ENCODE results near the gene ZNF816.
"Not testable (repeated sequence)": the region's sequence is repeated elsewhere in the genome, so short reads cannot be mapped to it uniquely, and the experiment has no call there.

The ZNF816 gene

GRCh38 chr19:52990759-52991418 is 28.2 kb upstream of the ZNF816 start:
- TF ChIP-seq CTCF (conservative IDR thresholded peaks at IDR 0.05; ENCODE audit: low read length): no peak
- H3K4me3 ChIP-seq (ENCODE audit: low read length): no peak overlapping the region
- no peak for DNase-seq (ENCODE audit: low read depth)

- no peak for TF ChIP-seq CTCF (conservative IDR thresholded peaks at IDR 0.05; ENCODE audit: low read length)
- DNase-seq (ENCODE audit: low read depth): no peak
- H3K4me3 ChIP-seq (ENCODE audit: low read length): no peak overlapping the region
Observed at GRCh38 chr19:52988506-52988905, 25.8 kb upstream of the ZNF816 start.

- TF ChIP-seq CTCF (conservative IDR thresholded peaks at IDR 0.05; ENCODE audit: low read length): no peak
- H3K4me3 ChIP-seq (ENCODE audit: low read length): no peak overlapping the region
- no peak for DNase-seq (ENCODE audit: low read depth)
Observed at GRCh38 chr19:52987221-52987620, 24.5 kb upstream of the ZNF816 start.

GRCh38 chr19:52983167-52983566 is 20.5 kb upstream of the ZNF816 start:
- not testable (repeated sequence) for DNase-seq (ENCODE audit: low read depth); H3K4me3 ChIP-seq (ENCODE audit: low read length)

GRCh38 chr19:52981329-52981728 is 18.6 kb upstream of the ZNF816 start:
- no peak for TF ChIP-seq CTCF (conservative IDR thresholded peaks at IDR 0.05; ENCODE audit: low read length)
- H3K4me3 ChIP-seq (ENCODE audit: low read length): no peak overlapping the region
- DNase-seq (ENCODE audit: low read depth): no peak

GRCh38 chr19:52967772-52968171 is 5.1 kb upstream of the ZNF816 start:
- no peak for TF ChIP-seq CTCF (conservative IDR thresholded peaks at IDR 0.05; ENCODE audit: low read length)
- no peak for DNase-seq (ENCODE audit: low read depth)
- no peak overlapping the region for H3K4me3 ChIP-seq (ENCODE audit: low read length)

- H3K4me3 ChIP-seq (ENCODE audit: low read length): peak overlapping the region; percentile 80
- DNase-seq (ENCODE audit: low read depth): no peak
- no peak for TF ChIP-seq CTCF (conservative IDR thresholded peaks at IDR 0.05; ENCODE audit: low read length)
Observed at GRCh38 chr19:52963247-52963618, 552 bp upstream of the ZNF816 start.

- DNase-seq (ENCODE audit: low read depth): no peak
- peak overlapping the region; percentile 80 for H3K4me3 ChIP-seq (ENCODE audit: low read length)
- no peak for TF ChIP-seq CTCF (conservative IDR thresholded peaks at IDR 0.05; ENCODE audit: low read length)
Observed at GRCh38 chr19:52961981-52962380, 700 bp downstream of the ZNF816 start.
